Panc1 (cell line): ENCODE results near the gene ERP29.

Experiments
- CTCF ChIP-seq: fragments of 450-650 bp; IDR thresholded peaks from 2 replicates; pipeline ENCODE4 v1.5.1; 2017; ENCODE audit warnings: mild to moderate bottlenecking
- POLR2AphosphoS5 ChIP-seq: IDR thresholded peaks from 2 replicates; pipeline ENCODE4 v1.6.1; 2012; ENCODE audit warnings: mild to moderate bottlenecking, low read depth, low read length, moderate library complexity
- REST ChIP-seq, 2 experiments: IDR thresholded peaks; 2 replicates each; pipeline ENCODE4 v1.6.1; 2011 to 2012; ENCODE audit warnings: low read depth in 2 of 2, control low read depth in 1 of 2, low read length in 1 of 2, mild to moderate bottlenecking in 1 of 2, moderate library complexity in 1 of 2; ENCODE audit not compliant: insufficient read depth in 1 of 2
- SIN3A ChIP-seq: IDR thresholded peaks from 2 replicates; pipeline ENCODE4 v1.6.1; 2012; ENCODE audit warnings: low read depth, mild to moderate bottlenecking, low read length, moderate library complexity, borderline replicate concordance; ENCODE audit not compliant: insufficient read depth
- TCF7L2 ChIP-seq: IDR thresholded peaks from 2 replicates; pipeline ENCODE4 v1.6.1; 2011; ENCODE audit warnings: mild to moderate bottlenecking, low read depth, low read length, inconsistent platforms

- TF ChIP-seq POLR2AphosphoS5 (no peak), SIN3A (no peak), CTCF (no peak), REST (IDR thresholded peaks at IDR 0.05; ENCODE audit: insufficient read depth in 1 of 2, low read depth in 2 of 2, low read length in 1 of 2) (no peak), TCF7L2 (no peak)
Observed at GRCh38 chr12:112004041-112004440, 9.2 kb upstream of the ERP29 start.
